MM.1S (cell line): ENCODE measurements around the gene CYP2A13.

Source experiments
- EZH2 ChIP-seq: fragments of 300-600 bp; sonication (generic); optimal IDR thresholded peaks from 2 replicates; pipeline ENCODE3; 2017; ENCODE audit warnings: low read depth, mild to moderate bottlenecking, antibody characterized with exemption, low read length, mixed read lengths
- EZH2phosphoT487 ChIP-seq: fragments of 300-600 bp; sonication (generic); IDR thresholded peaks from 2 replicates; pipeline ENCODE4 v1.6.1; 2018; ENCODE audit warnings: antibody characterized with exemption, low read length
- TF ChIP-seq, protein P1 (sequence below): fragments of 300-600 bp; sonication (generic); IDR thresholded peaks from 2 replicates; pipeline ENCODE4 v1.5.1; 2016; ENCODE audit warnings: antibody characterized with exemption, low read length, mixed read lengths

DNA sequence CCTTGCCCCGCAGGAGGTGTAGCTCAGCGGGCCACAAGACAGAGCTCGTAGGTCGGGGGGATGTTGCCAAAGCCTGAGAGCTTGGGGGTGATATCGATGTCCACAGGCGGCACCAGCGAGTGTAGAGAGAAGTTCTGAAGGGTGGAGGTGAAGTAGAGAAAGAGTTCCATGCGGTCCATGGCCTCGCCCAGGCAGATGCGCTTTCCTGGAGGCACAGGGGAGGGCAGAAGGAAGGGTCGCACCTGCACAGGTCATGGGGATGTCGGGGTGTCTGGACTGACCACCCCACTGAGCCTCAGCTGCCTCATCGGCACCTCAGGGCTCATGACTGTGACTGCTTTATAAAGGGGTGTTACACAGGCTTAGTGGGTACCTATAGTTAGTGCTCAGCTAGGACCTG lies 37.8 kb upstream of the CYP2A13 start:
- TF ChIP-seq, protein P1, sequence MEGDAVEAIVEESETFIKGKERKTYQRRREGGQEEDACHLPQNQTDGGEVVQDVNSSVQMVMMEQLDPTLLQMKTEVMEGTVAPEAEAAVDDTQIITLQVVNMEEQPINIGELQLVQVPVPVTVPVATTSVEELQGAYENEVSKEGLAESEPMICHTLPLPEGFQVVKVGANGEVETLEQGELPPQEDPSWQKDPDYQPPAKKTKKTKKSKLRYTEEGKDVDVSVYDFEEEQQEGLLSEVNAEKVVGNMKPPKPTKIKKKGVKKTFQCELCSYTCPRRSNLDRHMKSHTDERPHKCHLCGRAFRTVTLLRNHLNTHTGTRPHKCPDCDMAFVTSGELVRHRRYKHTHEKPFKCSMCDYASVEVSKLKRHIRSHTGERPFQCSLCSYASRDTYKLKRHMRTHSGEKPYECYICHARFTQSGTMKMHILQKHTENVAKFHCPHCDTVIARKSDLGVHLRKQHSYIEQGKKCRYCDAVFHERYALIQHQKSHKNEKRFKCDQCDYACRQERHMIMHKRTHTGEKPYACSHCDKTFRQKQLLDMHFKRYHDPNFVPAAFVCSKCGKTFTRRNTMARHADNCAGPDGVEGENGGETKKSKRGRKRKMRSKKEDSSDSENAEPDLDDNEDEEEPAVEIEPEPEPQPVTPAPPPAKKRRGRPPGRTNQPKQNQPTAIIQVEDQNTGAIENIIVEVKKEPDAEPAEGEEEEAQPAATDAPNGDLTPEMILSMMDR, result no peak
- TF ChIP-seq EZH2 (no peak), EZH2phosphoT487 (no peak)
